ENCODE measurements around the gene DIP2C.
"Not testable (repeated sequence)": the region's sequence is repeated elsewhere in the genome, so short reads cannot be mapped to it uniquely, and the experiment has no call there.

The DIP2C gene

DNA sequence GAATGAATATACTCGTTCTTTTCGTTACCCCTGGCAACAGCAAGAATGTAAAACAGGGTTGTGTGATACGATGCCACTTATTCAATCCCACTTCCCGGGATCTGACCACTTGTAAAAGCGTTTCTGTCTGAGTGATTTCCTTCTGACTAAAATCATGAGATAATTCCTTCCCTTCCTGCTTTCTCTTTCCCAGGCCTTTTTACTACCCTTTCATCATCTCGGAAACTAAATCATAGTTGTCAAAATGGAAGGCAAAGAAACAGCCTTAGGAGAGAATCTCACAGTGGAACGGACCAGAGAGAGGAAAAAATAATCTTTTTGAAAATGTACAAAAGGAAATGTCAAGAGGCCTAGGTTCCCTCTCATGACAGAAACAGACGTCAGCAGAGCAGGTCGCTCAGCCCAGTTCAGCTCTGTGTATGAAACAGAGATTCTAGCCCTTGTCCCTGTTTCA lies 29.8 kb downstream of the DIP2C start:
- DNase-seq = no peak

DNA sequence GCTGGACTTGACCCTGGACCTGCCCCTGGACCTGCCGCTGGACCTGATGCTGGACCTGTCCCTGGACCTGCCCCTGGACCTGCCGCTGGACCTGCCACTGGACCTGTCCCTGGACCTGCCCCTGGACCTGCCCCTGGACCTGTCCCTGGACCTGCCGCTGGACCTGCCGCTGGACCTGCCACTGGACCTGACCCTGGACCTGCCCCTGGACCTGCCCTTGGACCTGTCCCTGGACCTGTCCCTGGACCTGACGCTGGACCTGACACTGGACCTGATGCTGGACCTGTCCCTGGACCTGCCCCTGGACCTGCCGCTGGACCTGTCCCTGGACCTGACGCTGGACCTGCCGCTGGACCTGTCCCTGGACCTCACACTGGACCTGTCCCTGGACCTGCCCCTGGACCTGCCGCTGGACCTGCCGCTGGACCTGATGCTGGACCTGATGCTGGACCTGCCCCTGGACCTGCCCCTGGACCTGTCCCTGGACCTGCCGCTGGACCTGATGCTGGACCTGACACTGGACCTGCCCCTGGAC lies 31.6 kb downstream of the DIP2C start:
- DNase-seq = not testable (repeated sequence)

DNA sequence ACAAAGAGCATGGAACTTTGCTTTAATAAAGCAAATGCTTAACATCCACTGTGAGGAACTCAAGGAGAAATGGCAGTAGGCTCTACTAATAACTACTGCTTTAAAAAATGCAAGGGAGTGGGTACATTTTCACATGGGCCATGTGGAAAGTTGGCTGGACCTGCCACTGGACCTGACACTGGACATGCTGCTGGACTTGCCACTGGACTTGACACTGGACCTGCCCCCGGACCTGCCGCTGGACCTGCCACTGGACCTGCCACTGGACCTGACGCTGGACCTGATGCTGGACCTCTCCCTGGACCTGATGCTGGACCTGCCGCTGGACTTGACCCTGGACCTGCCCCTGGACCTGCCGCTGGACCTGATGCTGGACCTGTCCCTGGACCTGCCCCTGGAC lies 32.6 kb downstream of the DIP2C start:
- no peak for DNase-seq

- DNase-seq = no peak
Observed at GRCh38 chr10:655184-655583, 34.3 kb downstream of the DIP2C start.

- no peak for DNase-seq
Observed at GRCh38 chr10:654647-654996, 34.8 kb downstream of the DIP2C start.

DNA sequence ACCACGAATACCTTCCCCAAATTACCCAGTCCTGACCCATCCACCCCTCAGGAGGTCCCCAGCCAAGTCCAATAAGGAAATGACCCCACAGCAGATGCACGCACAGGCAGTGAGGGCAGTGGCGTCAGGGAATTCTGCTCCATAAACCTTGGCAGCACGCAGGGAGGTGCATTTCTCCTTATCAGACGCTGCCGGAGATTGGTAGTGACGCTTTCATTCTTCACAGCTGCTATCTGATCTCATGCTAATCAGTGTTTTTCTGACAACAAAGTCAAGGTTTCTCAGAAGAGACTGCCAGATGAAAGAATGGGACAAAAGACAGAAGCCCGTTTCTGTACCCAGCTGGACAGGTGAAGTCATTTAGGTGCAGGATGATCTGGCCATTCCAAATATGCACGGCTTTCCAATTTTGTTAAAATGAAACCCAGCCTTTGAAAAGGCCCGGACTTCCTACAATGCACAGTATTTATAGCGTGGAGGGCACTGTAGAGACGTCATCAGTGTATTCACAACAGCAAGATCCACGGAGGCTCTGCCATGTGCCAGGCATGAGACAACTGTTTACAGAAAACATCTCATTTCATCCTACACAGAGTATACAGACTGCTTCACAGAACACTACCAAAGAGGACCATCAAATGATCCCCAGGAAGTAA lies 35.3 kb downstream of the DIP2C start:
- DNase-seq = no peak

GRCh38 chr10:652832-653459 lies 36.5 kb downstream of the DIP2C start:
- not testable (repeated sequence) for DNase-seq

GRCh38 chr10:652233-652632 lies 37.2 kb downstream of the DIP2C start:
- no peak for DNase-seq

GRCh38 chr10:651692-652091 lies 37.8 kb downstream of the DIP2C start:
- no peak for DNase-seq

DNA sequence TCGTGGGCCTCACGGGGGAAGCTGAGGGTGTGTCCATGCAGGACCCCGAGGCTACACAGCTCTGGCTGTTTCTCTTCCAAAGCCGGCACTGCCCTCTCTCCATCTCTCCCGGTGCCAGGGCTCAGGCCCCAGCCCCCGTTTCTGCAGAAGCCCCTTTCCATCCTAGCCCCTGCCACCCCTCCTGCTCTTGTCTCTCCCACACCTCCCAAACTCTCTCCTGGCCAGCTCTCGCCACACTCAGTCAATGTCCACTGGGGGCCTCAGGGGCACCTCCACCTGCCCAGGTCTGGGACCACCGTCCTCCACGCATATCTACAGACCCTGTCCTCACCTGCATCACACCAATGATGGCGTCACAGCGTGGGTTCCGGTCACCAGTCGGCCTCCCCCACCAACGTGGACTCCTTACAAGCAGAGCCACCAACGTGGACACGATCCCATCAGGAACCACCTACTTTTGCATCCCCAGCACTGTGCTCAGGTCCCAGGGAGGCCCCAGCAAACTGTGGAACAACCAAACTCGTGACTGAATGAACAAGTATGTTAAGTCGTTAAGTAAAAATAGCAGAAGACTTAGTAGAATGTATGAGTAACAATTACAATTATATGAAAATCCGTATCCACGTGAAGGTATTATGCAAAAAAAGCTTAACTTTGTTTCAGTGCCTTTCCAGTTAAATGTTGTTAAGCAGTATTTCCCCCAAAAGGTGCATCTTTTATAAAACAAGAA lies 38.4 kb downstream of the DIP2C start:
- no peak for DNase-seq

DNA sequence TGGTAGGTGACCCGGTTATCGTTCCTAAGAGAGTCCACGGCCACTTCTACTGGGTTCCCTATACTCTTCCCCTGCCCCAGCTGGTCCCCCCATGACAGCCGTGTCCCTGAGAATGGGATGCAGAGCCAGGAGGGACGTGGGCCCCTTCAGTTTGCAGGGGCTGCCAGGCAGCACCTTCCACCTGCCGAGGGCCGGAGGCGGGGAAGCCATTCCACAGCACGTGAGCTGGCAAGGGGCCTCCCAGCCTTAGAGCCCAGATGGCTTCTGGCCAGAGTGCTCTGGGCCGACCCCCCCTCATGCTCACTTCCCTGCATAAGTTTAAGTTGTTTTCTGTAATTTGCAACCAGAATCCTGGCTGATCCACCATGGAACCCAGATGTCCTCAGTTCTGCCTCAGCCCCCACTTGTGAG lies 39.0 kb downstream of the DIP2C start:
- DNase-seq = no peak

GRCh38 chr10:649798-650440 lies 39.5 kb downstream of the DIP2C start:
- DNase-seq = no peak

DNA sequence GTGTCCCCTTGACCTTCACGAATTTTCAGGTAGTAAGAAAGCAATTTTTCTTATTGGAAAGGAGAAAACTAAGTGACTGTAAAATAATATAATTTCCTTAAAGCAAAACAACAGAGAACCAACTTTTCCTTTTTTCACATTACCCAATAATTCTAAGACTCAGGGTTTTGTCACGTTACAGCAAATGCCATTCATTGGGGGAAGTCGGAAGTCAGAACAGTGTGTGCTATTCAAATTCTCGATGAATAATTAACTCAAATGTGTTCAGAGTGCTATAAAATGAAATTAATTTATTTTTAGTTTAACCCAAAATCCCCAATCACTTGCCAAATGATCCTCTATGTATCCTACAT lies 40.0 kb downstream of the DIP2C start:
- DNase-seq = no peak

GRCh38 chr10:647019-647418 lies 42.4 kb downstream of the DIP2C start:
- not testable (repeated sequence) for DNase-seq

GRCh38 chr10:646118-646524 lies 43.3 kb downstream of the DIP2C start:
- DNase-seq = no peak

DNA sequence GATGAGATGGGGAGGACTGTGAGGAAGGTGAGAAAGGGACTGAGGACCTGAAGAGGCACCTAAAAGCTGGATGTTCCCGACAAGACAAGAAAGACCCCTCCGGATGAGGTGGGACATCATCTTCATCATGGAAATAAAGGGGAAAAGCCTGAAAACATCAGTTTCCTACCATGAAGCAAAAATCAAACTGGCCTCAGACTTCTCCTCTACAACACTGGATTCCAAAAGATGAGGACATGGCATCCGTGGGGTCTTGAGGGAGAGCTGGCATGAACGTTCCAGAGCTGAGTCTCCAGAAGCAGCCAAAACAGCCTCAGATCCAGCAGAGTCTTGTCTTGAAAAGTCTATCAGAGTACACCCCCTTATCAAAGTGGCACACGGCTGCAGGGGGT lies 44.5 kb downstream of the DIP2C start:
- DNase-seq = no peak

DNA sequence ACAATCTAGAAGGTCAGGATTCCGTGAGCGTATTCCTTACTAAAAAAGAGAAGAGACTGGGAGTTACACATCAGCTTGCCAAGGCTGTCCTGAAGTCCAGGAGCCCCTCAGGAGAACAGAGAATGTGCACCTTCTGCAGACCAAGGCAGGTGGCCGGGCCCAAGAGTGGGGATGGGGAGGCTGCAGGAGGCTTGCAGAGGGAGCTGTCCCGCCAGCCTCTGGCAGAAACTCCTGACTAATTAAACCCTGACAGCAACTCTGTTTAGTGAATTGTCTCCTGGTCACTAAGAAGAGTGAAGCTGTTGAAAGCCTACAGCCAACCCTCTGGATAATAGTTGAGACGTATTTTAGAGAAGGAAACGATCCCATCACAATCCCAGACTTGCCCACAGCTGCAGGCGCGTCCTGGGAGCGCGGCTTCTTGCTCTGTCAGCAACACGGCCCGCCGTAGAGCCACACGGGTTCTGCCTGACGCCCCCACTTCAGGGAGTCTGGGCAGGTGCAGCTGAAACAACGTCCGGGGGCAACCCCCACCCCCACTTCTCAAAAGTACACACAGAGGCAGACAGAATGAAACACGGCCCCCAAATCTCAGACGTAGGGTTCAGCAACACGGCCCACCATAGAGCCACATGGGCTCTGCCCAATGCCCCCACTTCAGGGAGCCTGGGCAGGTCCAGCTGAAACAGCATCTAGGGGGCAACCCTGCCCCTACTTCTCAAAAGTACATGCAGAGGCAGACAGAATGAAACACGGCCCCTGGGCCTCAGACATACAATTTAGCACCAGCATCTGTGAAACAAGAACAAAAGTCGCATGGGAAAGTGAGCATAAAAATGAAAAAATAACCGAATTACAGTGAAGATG lies 45.2 kb downstream of the DIP2C start:
- DNase-seq = no peak

DNA sequence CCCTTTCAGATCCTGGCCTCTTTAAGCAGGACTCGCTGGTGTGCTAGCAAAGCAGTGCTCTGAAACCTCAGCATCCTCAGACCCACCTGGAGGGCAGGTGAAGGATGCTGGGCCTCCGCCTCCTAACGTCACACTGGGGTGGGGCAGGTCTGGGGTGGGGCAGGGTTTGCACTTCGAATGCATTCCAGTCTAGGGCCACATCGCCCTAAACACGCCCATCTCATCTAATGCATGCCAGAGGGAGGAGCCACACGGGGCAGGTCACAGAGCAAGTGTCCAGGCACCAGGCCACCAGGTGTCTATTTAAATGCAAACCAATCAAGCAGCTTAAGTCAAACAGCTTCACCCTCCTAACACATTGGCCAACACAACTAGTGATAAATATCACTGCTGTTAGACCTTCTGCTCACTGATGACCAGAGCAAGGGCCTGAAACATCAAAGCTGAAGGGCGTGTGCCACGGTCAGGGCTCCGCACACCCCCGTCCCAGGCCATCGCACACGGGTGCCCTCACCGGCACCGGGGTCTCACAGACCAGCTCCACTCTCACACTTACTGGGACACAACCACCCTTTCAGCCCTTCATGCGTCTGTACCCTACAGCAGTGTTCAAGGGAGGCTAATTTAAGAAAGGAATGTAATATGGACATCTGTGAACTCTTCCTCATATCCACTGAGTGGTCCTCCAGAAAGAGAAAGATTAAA lies 47.1 kb downstream of the DIP2C start:
- no peak for DNase-seq

GRCh38 chr10:641149-642010 lies 48.1 kb downstream of the DIP2C start:
- no peak for DNase-seq

- DNase-seq = no peak
Observed at GRCh38 chr10:640673-641045, 48.8 kb downstream of the DIP2C start.

Measured in activated T-cell treated with anti-CD3 and anti-CD28 coated beads, Interleukin-2, amount 50 U/mL, for 1 hour (primary cell).